H1 (cell line): ENCODE results near the gene TXLNA. TPM values are rescaled to one million over a fixed set of nuclear protein-coding genes. Genes with fewer than 3 reads are reported as not detected.

ENCODE experiments used
- BRCA1 ChIP-seq: IDR thresholded peaks from 2 replicates; pipeline ENCODE4 v1.6.1; 2012; ENCODE audit warnings: low read depth, low read length, improper control_type of control experiment
- CBX5 ChIP-seq: fragments of 300-800, 300-1000 bp; sonication (generic); IDR thresholded peaks from 2 replicates; pipeline ENCODE4 v1.7.1; 2016; ENCODE audit warnings: antibody characterized with exemption, low read length, low read depth
- CTCF ChIP-seq, 3 experiments: IDR thresholded peaks; 1 replicate in 2 of 3; 2 replicates in 1 of 3; pipeline versions ENCODE4 v1.5.1 to v1.6.1; 2011; ENCODE audit warnings: low read length in 3 of 3, mild to moderate bottlenecking in 3 of 3, inconsistent platforms in 2 of 3, low read depth in 1 of 3, moderate library complexity in 1 of 3; ENCODE audit not compliant: insufficient read depth in 1 of 3; ENCODE audit errors: control extremely low read depth in 1 of 3
- POLR2A ChIP-seq, 2 experiments: IDR thresholded peaks; 1 replicate in 1 of 2; 2 replicates in 1 of 2; pipeline ENCODE4 v1.6.1; 2011; ENCODE audit warnings: low read depth in 2 of 2, low read length in 2 of 2, mild to moderate bottlenecking in 2 of 2; ENCODE audit errors: control extremely low read depth in 1 of 2
- RFX5 ChIP-seq: IDR thresholded peaks from 2 replicates; pipeline ENCODE4 v1.6.1; 2011; ENCODE audit warnings: low read depth, low read length, improper control_type of control experiment, borderline replicate concordance
- SIN3A ChIP-seq, 2 experiments: IDR thresholded peaks in 1 of 2; conservative IDR thresholded peaks in 1 of 2; 2 replicates each; pipeline ENCODE4 v1.6.1; 2011 to 2012; ENCODE audit warnings: low read length in 2 of 2, improper control_type of control experiment in 1 of 2, low read depth in 1 of 2, mild to moderate bottlenecking in 1 of 2
- SRF ChIP-seq: IDR thresholded peaks from 2 replicates; pipeline ENCODE4 v1.6.1; 2011; ENCODE audit warnings: mild to moderate bottlenecking, low read depth, low read length, moderate library complexity
- TBP ChIP-seq: IDR thresholded peaks from 2 replicates; pipeline ENCODE4 v1.6.1; 2011; ENCODE audit warnings: low read depth, low read length, improper control_type of control experiment
- polyA plus RNA-seq, 7 experiments: library from polyadenylated mRNA; depleted of rRNA in 3 of 7; stranded (reverse) in 5 of 7; unstranded in 2 of 7; fragments of >200 nt in 5 of 7; fragments of 200-250 nt in 2 of 7; gene quantifications; 1 replicate in 5 of 7; 2 replicates in 1 of 7; 4 replicates in 1 of 7; pipeline versions ENCODE4 v1.2.1 to v1.2.3, GENCODE V29; 2011 to 2013; ENCODE audit warnings: missing spikeins in 2 of 7, mixed read lengths in 2 of 7
- total RNA-seq: library from RNA; stranded (reverse); fragmentation: NEBNext Ultra II Directional; extraction: Animal tissue kit (Norgen Biotek cat#: 25700); gene quantifications from 2 replicates; pipeline ENCODE4 v1.2.1, GENCODE V29; 2021

TXLNA gene
- total and polyA plus RNA-seq, 2 of the 8 experiments (the other 6 are each of a cell fraction or from before 2014, with no cell fraction given) = 31.3 to 46.9 TPM

GRCh38 chr1:32205401-32206370 lies 26.2 kb downstream of the TXLNA start, which contains the start of gene IQCC (continued):
- TF ChIP-seq CTCF (IDR thresholded peaks at IDR 0.05; ENCODE audit: control extremely low read depth in 1 of 3, insufficient read depth in 1 of 3, low read depth in 1 of 3, low read length in 3 of 3) = peak in 2 of 3 experiments; percentile 31 to 43; a peak in 2 of 4 replicates
- TF ChIP-seq RFX5 = no peak
- TF ChIP-seq BRCA1 = no peak; the same call in 1 of the 2 replicates
- peak; percentile 82 to 91; a peak in 3 of 4 replicates for TF ChIP-seq SIN3A (conservative IDR thresholded peaks at IDR 0.05 in 1 of 2, IDR thresholded peaks at IDR 0.05 in 1 of 2; ENCODE audit: low read depth in 1 of 2, low read length in 2 of 2)
- TF ChIP-seq TBP = 0 out of 2 replicates have a peak, but pooled peaks have one; percentile 64
- no peak for TF ChIP-seq CBX5
- peak; percentile 71; the same call in 1 of the 2 replicates for TF ChIP-seq SRF
- TF ChIP-seq POLR2A (IDR thresholded peaks at IDR 0.05; ENCODE audit: control extremely low read depth in 1 of 2, low read depth in 2 of 2, low read length in 2 of 2) = peak in 1 of 2 experiments; percentile 90; a peak in 2 of 3 replicates
